AG09309 (cell line): Measurements from ENCODE around the gene GSTP1.
"Not testable (repeated sequence)": the region's sequence is repeated elsewhere in the genome, so short reads cannot be mapped to it uniquely, and the experiment has no call there.

ENCODE experiments used
- DNase-seq: peaks from one replicate; pipeline ENCODE4 v3.0.0-alpha.2; 2010; ENCODE audit warnings: low read depth
- H3K4me3 ChIP-seq: 2 replicates; pipeline ENCODE4 v1.5.1; 2011; ENCODE audit warnings: mild to moderate bottlenecking, low read depth, low read length, moderate library complexity; ENCODE audit not compliant: control insufficient read depth
- CTCF ChIP-seq: IDR thresholded peaks from 2 replicates; pipeline ENCODE4 v1.5.1; 2011; ENCODE audit warnings: mild to moderate bottlenecking, low read depth, low read length, inconsistent platforms; ENCODE audit not compliant: insufficient read depth, control insufficient read depth; ENCODE audit errors: missing control alignments

The GSTP1 gene

GRCh38 chr11:67615728-67616430, 32.3 kb downstream of the GSTP1 start:
- no peak for DNase-seq
- no peak for TF ChIP-seq CTCF

GRCh38 chr11:67616431-67617242, 33.0 kb downstream of the GSTP1 start:
- H3K4me3 ChIP-seq: no peak overlapping the region

More at GRCh38 chr11:67615728-67616430, 32.3 kb downstream of the GSTP1 start:
- H3K4me3 ChIP-seq: no peak overlapping the region

GRCh38 chr11:67617243-67617953, 33.8 kb downstream of the GSTP1 start:
- DNase-seq: no peak
- no peak overlapping the region for H3K4me3 ChIP-seq
- no peak for TF ChIP-seq CTCF

More at GRCh38 chr11:67616431-67617242, 33.0 kb downstream of the GSTP1 start:
- DNase-seq: no peak
- no peak for TF ChIP-seq CTCF

- not testable (repeated sequence) for H3K4me3 ChIP-seq, DNase-seq
These were observed 35.5 kb downstream of the GSTP1 start for GRCh38 chr11:67618901-67619659.

GRCh38 chr11:67619683-67620618, 36.3 kb downstream of the GSTP1 start:
- not testable (repeated sequence) for H3K4me3 ChIP-seq, DNase-seq

- DNase-seq, H3K4me3 ChIP-seq: not testable (repeated sequence)
These were observed 37.0 kb downstream of the GSTP1 start for GRCh38 chr11:67620621-67621020.

GRCh38 chr11:67621928-67622327, 38.3 kb downstream of the GSTP1 start:
- not testable (repeated sequence) for H3K4me3 ChIP-seq, DNase-seq

GRCh38 chr11:67622905-67623304, 39.3 kb downstream of the GSTP1 start:
- not testable (repeated sequence) for H3K4me3 ChIP-seq, DNase-seq

GRCh38 chr11:67623795-67624194, 40.2 kb downstream of the GSTP1 start:
- not testable (repeated sequence) for H3K4me3 ChIP-seq, DNase-seq

GRCh38 chr11:67626131-67626833, 42.7 kb downstream of the GSTP1 start:
- not testable (repeated sequence) for DNase-seq, H3K4me3 ChIP-seq
